ENCODE data around the gene ATP10A. TPM values are rescaled to one million over a fixed set of nuclear protein-coding genes. Genes with fewer than 3 reads are reported as not detected.
A peak's percentile ranks its signal among the peaks of the same experiment; 100 is the strongest.

Gene ATP10A
- total RNA-seq, 1 experiment from 2014 or later, result 3.9 TPM

DNA sequence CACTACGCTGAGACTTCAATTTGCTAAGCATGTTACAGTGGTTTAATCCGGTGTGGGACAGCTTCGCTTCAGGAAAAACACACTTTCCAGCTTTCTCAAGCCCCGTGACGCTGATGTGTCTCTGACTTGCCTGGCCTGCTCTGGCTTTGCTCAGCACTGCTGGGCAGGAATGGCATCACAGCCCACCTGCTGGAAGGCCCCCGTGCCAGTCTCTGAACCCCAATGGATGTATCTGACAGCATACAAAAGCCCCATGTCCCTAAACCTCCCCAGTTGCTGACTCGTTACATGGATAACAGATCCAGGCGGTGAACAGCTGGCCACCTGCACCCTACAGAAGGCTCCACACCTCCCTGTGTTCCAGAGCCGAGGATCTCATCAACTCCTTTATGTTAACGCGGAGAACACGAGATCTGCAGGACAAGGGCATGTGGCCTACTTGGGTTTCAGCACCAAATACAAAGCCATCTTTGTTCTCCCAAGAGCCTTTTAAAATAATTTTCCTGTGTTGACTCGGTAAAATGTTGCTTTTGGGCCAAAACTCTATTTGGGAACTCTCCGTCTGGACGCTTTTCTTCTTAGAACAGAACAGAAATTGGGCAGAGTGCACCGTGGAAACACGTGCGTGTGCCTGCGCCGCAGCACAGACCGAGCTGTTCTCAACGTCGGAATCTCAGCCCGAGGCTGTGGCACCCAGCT lies 61.4 kb downstream of the ATP10A start:
- H2AK5ac ChIP-seq (ENCODE audit: insufficient read length, low read length), result no peak overlapping the region
- no peak overlapping the region for H2BK120ac ChIP-seq (ENCODE audit: low read depth, low read length, poor library complexity, severe bottlenecking)
- no peak overlapping the region for H2BK5ac ChIP-seq (ENCODE audit: insufficient read length, low read length)
- H3T11ph ChIP-seq (ENCODE audit: low read length), result no peak overlapping the region
- H4K91ac ChIP-seq (ENCODE audit: insufficient read length, low read depth, low read length), result no peak overlapping the region
- H4K8ac ChIP-seq (replicated peaks; ENCODE audit: insufficient read length, low read depth, low read length), result no peak overlapping the region
- H2BK12ac ChIP-seq (ENCODE audit: insufficient read length, low read depth, low read length), result no peak overlapping the region
- no peaks in the 10 kb centered on the region for H3K79me1 ChIP-seq (ENCODE audit: insufficient read depth, low read depth, low read length, poor library complexity, severe bottlenecking)
- no peak overlapping the region for H3K4me3 Mint-ChIP-seq
- no peak overlapping the region for H3K4me2 ChIP-seq (ENCODE audit: insufficient read depth, insufficient read length, low read length)
- no peak overlapping the region for H3K9ac ChIP-seq (ENCODE audit: extremely low read depth, insufficient read length, low read length)
- no peak overlapping the region for H3K56ac ChIP-seq (ENCODE audit: insufficient read length, low read depth, low read length)
- H3K36me3 Mint-ChIP-seq (ENCODE audit: insufficient read depth in 1 of 3, low read depth in 3 of 3), result no peaks in the 10 kb centered on the region; a peak in 1 of 7 replicates
- H3K27me3 ChIP-seq (ENCODE audit: insufficient read depth, low read length), result no peaks in the 10 kb centered on the region
- no peak overlapping the region for H3K14ac ChIP-seq (ENCODE audit: insufficient read depth, low read length)
- H3K18ac ChIP-seq (ENCODE audit: insufficient read length, low read depth, low read length), result no peak overlapping the region
- H2BK20ac ChIP-seq (ENCODE audit: low read depth, low read length, poor library complexity, severe bottlenecking), result no peak overlapping the region
- H3K9me3 Mint-ChIP-seq, result no peaks in the 10 kb centered on the region; a peak in 1 of 5 replicates
- no peak for TF ChIP-seq CTCF (conservative IDR thresholded peaks at IDR 0.05)
- peaks cover 14 to 40% of the 10 kb centered on the region in 2 experiments for H3K4me1 Mint-ChIP-seq
- no peaks in the 10 kb centered on the region for H3K9me3 ChIP-seq (ENCODE audit: control insufficient read depth, low read depth, low read length)
- no peak overlapping the region for H2BK15ac ChIP-seq (ENCODE audit: low read depth, low read length)
- no peaks in the 10 kb centered on the region for H3K23me2 ChIP-seq (ENCODE audit: insufficient read length, low read depth, low read length, poor library complexity, severe bottlenecking)
- no peak overlapping the region for H3K4ac ChIP-seq (ENCODE audit: low read depth, low read length)
- H3K27ac ChIP-seq (ENCODE audit: insufficient read length, low read depth, low read length), result no peak overlapping the region
- peak; percentile 23 for DNase-seq
- H3K27me3 Mint-ChIP-seq (ENCODE audit: low read depth), result no peaks in the 10 kb centered on the region
- H2AFZ ChIP-seq (ENCODE audit: low read length), result no peak overlapping the region
- WGBS (ENCODE audit: extremely low coverage, insufficient read length, low lambda C conversion rate), result no CpG with 5 or more reads among the region's 24 CpGs
- no peaks in the 10 kb centered on the region for H3K79me2 ChIP-seq (ENCODE audit: insufficient read depth, low read length)
- H3K4me1 ChIP-seq (ENCODE audit: insufficient read depth, low read length), result no peaks in the 10 kb centered on the region; the same call in 1 of the 2 replicates
- no peak overlapping the region for H3K23ac ChIP-seq (ENCODE audit: insufficient read length, low read depth, low read length)
- H4K20me1 ChIP-seq (ENCODE audit: control insufficient read depth, insufficient read depth, insufficient read length), result no peaks in the 10 kb centered on the region
- no peak overlapping the region for H4K5ac ChIP-seq (ENCODE audit: insufficient read length, low read depth, low read length)
- H3K27ac Mint-ChIP-seq, result peak overlapping the region in 2 of 3 experiments; percentile 10 to 37; a peak in 2 of 7 replicates
